ENCODE results near the gene HDAC10.
"Not testable (repeated sequence)": the region's sequence is repeated elsewhere in the genome, so short reads cannot be mapped to it uniquely, and the experiment has no call there.

HDAC10 gene

GRCh38 chr22:50286275-50286674, 35.2 kb upstream of the HDAC10 start:
- in situ Hi-C loops (cut with MboI; ENCODE audit: low sequenced_read_pairs): no loop called here

DNA sequence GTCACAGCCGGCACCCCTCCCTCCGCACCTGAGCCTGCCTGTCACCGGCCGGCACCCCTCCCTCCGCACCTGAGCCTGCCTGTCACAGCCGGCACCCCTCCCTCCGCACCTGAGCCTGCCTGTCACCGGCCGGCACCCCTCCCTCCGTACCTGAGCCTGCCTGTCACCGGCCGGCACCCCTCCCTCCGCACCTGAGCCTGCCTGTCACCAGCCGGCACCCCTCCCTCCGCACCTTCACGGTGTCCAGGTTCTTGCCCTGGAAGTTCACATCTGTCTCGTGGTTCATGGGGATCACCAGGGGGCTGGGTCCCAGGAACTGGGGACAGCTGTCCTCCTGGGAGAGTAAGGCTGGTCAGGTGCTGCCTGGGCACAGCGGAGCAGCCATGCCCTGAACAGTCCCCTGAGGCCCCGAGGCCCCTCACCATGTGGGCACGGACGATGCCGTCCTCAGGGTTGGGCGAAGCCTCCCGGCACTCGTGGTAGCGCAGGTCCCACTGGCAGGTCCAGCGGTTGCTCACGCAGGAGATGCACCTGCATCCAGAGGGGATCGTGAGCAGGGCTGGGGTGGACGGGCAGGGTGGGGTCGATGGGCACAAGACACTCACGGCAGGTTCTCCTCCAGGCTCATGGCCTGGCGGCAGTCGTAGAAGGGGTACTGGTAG, 34.6 kb upstream of the HDAC10 start:
- in situ Hi-C loops (cut with MboI; ENCODE audit: low sequenced_read_pairs): no loop called here

DNA sequence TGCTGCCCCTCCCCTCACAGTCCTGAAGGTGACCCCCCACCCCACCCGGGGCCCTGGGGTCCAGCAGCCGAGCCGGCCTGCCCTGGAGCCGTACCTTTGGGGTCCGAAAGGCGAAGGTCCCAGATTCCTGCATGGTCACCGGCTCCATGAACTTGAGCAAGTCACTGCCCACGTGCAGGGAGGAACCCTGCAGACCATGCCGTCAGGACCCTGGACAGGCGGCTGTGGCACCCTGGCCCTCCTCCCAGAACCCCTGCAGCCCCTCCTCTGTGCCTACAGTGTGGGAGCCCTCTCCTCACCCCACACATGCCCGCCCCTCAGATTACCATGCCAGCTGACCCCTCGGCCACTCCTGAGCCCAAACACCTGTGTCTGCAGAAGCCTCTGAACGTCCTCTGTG, 33.4 kb upstream of the HDAC10 start:
- in situ Hi-C loops (cut with MboI; ENCODE audit: low sequenced_read_pairs): no loop called here

DNA sequence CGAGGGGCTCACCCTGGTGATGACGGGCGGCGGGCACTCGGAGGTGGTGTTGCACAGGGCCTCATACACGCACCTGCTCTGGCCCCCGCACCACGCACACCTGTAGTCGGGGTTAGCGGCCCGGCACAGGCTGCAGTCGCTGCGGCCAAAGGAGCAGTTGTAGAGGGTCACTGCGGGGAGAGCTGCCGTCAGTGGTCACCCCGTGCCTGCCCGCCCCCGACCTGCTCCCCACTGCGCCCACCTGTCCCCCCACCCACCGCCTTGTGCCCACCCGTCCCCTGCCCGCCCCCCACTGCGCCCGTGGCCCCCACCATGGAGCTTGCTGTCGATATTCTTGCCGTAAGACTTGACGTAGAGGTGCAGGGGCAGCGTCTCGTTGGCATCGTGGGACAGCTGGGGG, 32.8 kb upstream of the HDAC10 start:
- in situ Hi-C loops (cut with MboI; ENCODE audit: low sequenced_read_pairs): no loop called here

DNA sequence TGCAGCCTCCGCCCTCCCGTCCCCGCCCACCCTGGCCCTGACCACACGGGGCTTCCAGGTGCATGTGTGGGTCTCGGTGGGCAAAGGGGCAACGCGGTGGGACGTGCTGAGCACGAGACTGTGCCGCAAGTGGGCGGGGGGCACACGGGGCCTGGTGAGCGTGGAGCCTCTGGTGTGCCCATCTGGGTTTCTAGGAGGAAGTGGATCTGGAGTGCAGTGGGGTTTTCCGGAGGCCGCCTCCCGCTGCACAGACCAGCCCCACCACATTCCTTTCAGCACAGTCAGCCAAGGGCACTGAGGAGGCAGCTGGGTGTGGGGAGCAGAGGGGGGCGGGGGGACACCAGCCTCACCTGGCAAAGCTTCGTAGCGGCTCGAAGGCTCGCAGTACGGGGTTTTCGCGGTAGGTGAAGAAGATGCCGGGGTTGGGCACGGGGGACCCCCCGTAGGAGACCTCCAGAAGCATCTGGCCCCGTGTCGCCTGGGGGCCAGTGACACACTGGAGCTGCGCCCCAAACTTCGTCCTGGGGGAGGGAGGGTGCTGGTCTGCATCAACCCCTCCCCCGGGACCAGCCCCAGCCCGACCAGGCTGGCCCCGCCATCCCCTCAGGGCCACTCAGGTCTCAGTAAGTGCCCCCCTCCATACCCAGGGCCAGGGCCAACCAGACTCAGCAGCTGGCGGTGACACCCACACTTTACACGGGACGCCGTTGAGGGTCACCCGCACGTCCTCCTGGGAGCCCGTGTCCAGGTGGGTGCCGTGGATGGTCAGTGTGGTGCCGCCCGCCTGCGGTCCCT, 31.5 kb upstream of the HDAC10 start:
- in situ Hi-C loops (cut with MboI; ENCODE audit: low sequenced_read_pairs): no loop called here

DNA sequence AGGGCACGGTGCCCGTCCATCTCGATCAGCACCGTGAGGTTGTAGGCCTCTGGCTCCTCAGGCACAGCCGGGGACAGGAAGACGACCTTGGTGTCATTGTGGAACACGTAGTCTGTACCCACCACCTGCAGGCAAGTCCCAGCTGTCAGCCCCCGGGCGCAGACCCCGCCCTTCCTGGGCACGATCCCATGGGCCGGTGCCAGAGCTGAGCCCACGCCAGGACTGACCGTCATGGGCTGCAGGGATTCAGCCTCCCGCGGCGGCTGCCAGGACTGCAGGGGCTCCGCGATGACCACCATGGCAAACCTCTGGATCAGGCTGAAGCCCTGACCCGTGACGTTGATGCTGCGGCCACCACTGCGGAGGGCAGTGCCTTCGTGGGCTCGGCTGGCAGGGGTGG, 30.9 kb upstream of the HDAC10 start:
- in situ Hi-C loops (cut with MboI; ENCODE audit: low sequenced_read_pairs): no loop called here

DNA sequence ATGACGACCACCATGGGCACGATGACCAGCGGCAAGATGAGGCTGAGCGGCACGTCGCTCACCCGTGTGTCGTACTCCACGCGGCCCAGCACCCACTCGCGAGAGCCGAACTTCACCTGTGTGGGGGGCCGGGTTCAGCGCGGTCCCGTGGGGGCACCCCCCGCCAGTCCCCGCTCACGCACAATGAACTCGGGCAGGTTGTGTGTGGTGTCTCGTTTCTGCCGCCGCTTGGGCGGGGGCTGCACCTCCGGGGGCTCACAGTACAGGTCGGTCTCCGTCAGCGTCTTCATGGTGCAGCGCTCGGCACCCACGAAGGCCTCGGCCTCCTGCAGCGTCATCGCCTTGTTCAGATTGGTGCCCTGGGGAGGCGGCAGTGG, 30.3 kb upstream of the HDAC10 start:
- in situ Hi-C loops (cut with MboI; ENCODE audit: low sequenced_read_pairs): no loop called here

DNA sequence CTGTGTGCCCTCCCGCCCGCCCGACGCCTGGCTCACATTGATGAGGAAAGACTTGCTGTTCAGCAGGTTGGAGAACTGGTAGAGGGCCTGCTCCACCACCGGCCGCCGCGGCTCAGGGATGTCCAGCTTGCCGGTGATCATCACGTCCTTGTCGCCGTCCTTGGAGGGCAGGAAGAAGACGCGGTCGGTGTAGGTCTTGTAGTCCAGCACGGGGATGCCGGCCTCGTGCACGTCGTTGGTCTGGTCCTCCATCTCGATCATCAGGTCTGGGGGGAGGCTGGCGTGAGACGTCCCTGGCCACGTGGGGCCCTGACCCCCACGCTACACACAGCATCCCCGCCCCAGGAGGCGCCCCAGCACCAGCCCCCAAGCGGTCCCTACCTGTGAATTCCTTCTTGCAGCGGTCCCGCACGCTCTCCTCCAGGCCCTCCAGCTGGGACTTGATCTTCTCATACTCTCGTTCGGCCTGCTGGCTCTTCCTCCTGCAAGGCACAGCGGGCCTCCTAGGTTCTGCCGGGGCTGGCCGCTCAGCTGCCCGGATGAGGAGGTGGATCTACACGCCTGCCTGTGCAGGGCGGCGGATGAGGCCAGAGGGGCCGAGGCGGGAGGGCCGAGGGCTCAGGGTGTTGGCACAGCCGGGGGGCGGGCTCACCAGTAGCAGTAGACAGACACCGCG, 29.8 kb upstream of the HDAC10 start:
- in situ Hi-C loops (cut with MboI; ENCODE audit: low sequenced_read_pairs): no loop called here

GRCh38 chr22:50280022-50280707, 29.1 kb upstream of the HDAC10 start:
- in situ Hi-C loops (cut with MboI; ENCODE audit: low sequenced_read_pairs): no loop called here

GRCh38 chr22:50278956-50279619, 28.0 kb upstream of the HDAC10 start:
- in situ Hi-C loops (cut with MboI; ENCODE audit: low sequenced_read_pairs): loop anchor here (5.0 kb wide), 1 partner anchor 48 kb away; the partner anchor contains the start of gene DENND6B

- in situ Hi-C loops (cut with MboI; ENCODE audit: low sequenced_read_pairs): loop anchor here (5.0 kb wide), 1 partner anchor 49 kb away; the partner anchor contains the start of gene DENND6B
Measured at GRCh38 chr22:50278461-50278860, 27.4 kb upstream of the HDAC10 start.

DNA sequence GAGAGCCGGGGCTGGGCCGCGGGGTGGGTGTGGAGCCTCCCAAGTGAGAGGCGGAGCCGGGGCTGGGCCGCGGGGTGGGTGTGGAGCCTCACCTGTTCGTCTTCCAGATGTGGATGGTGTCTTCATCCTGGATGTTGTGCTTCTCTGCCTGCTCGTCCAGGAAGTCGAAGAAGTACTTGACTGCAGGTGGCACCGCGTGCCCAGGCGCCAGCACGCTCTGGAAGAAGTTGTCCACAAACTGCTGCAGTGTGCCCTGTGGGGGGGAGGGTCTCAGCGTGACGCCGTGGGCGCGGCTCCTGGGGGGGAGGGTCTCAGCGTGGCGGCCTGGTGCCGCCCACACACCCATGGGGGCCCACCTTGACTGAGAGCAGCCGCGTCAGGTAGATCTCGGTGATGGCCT, 26.7 kb upstream of the HDAC10 start:
- in situ Hi-C loops (cut with MboI; ENCODE audit: low sequenced_read_pairs): loop anchor here (5.0 kb wide), 1 partner anchor 50 kb away; the partner anchor contains the start of gene DENND6B

- in situ Hi-C loops (cut with MboI; ENCODE audit: low sequenced_read_pairs): loop anchor here (5.0 kb wide), 1 partner anchor 51 kb away; the partner anchor contains the start of gene DENND6B
Measured at GRCh38 chr22:50276143-50276542, 25.1 kb upstream of the HDAC10 start.

GRCh38 chr22:50275181-50276055, 24.4 kb upstream of the HDAC10 start:
- in situ Hi-C loops (cut with MboI; ENCODE audit: low sequenced_read_pairs): loop anchor here (5.0 kb wide), 1 partner anchor 52 kb away; the partner anchor contains the start of gene DENND6B

GRCh38 chr22:50274771-50275170, 23.7 kb upstream of the HDAC10 start:
- in situ Hi-C loops (cut with MboI; ENCODE audit: low sequenced_read_pairs): loop anchor here (5.0 kb wide), 1 partner anchor 53 kb away; the partner anchor contains the start of gene DENND6B

DNA sequence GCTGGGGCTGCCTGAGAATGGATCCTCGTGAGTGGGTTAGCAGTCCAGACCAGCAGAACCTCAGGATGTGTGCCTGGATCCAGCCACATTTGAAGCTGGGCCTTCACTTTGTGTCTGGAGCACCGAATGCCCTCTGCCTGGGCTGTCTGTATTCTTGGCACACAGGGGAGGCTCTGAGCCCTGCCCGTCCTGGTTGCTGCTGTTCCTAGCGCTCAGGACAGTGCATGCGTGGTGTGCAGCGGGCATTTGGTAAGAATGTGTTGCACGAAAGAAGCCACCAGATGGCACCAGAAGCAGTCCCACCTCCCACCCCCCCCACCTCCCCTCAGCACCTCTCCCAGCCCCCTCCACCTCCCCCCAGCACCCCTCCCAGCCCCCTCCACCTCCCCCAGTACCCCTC, 23.2 kb upstream of the HDAC10 start:
- in situ Hi-C loops (cut with MboI; ENCODE audit: low sequenced_read_pairs): no loop called here

DNA sequence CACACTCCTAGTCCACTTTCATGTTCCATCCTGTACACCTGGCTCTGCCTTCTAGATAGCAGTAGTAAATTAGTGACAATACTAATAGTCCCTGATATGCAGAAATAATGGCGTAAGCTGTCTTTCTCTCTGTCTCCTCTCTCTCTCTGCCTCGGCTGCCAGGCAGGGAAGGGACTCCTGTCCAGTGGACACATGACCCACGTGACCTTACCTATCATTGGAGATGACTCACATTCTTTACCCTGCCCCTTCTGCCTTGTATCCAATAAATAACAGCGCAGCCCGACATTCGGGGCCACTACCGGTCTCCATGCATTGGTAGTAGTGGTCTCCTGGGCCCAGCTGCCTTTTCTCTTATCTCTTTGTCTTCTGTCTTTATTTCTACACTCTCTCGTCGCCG, 22.7 kb upstream of the HDAC10 start:
- in situ Hi-C loops (cut with MboI; ENCODE audit: low sequenced_read_pairs): not testable (repeated sequence)

DNA sequence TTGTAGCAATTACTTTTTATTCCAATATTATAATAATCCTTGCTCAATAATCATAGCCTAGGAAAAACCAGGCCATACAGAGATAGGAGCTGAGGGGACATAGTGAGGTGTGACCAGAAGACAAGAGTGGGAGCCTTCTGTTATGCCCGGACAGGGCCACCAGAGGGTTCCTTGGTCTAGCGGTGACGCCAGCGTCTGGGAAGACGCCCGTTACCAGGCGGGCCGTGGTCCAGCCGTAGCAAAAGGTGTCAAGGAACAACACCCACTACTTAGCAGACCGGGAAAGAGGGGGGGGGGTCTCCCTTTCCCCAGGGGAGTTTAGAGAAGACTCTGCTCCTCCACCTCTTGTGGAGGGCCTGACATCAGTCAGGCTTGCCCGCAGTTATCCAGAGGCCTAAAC, 22.3 kb upstream of the HDAC10 start:
- in situ Hi-C loops (cut with MboI; ENCODE audit: low sequenced_read_pairs): not testable (repeated sequence)

DNA sequence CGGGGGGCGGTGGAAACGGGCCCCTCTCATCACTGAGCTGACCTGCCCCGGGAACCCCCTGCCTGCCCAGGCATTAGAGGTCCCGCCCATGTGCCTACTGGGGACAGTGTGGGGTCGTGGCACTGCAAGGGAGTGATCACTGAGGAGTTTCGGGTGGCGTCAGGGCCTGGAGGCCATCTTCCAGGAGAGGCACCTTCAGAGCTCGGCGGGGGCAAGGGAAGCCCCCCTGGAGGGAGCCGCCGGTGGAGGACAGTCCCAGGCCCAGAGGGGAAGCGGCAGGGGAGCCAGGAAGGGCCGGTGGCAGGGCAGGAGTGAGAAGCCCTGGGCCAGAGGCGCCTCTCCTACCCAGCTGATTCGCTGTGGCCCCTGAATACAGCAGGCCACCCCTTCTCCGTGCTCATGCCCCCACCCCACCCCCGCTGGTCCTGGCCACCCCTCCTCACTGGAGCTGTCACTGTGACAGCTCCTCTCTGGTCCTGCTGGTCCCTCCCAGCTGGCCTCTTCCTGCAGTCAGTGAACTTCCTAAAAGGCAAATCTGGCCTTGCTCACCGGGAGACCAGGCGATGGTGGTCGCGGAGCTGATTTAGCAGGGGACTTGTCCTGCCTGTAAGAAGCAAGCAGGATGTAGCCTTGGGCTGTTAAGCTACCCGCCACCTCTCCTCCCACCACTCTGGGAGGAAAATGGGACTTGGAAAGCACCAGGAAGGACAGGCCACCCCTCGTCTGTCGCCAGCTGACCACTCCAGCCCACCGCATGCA, 21.2 kb upstream of the HDAC10 start:
- in situ Hi-C loops (cut with MboI; ENCODE audit: low sequenced_read_pairs): no loop called here
